GM13977 (cell line): ENCODE results near the gene OR2AG2.

Source experiments
- DNase-seq: peaks from one replicate; pipeline ENCODE4 v3.0.0; 2012; ENCODE audit warnings: low spot score
- in situ Hi-C: fragments of 300-500 bp; cut with MboI; formaldehyde crosslinking; loops from one replicate; pipeline ENCODE4 v1.12.0; 2022; ENCODE audit warnings: low sequenced_read_pairs, low pct_unique_long_range_greater_than_20kb, mixed read lengths, inconsistent platforms; ENCODE audit not compliant: unreplicated experiment
- TF ChIP-seq, protein P1 (sequence below): IDR thresholded peaks from 2 replicates; pipeline ENCODE4 v1.5.1; 2012; ENCODE audit warnings: mild to moderate bottlenecking, control low read depth; ENCODE audit not compliant: insufficient read depth; ENCODE audit errors: extremely low read depth, missing control alignments

The OR2AG2 gene

DNA sequence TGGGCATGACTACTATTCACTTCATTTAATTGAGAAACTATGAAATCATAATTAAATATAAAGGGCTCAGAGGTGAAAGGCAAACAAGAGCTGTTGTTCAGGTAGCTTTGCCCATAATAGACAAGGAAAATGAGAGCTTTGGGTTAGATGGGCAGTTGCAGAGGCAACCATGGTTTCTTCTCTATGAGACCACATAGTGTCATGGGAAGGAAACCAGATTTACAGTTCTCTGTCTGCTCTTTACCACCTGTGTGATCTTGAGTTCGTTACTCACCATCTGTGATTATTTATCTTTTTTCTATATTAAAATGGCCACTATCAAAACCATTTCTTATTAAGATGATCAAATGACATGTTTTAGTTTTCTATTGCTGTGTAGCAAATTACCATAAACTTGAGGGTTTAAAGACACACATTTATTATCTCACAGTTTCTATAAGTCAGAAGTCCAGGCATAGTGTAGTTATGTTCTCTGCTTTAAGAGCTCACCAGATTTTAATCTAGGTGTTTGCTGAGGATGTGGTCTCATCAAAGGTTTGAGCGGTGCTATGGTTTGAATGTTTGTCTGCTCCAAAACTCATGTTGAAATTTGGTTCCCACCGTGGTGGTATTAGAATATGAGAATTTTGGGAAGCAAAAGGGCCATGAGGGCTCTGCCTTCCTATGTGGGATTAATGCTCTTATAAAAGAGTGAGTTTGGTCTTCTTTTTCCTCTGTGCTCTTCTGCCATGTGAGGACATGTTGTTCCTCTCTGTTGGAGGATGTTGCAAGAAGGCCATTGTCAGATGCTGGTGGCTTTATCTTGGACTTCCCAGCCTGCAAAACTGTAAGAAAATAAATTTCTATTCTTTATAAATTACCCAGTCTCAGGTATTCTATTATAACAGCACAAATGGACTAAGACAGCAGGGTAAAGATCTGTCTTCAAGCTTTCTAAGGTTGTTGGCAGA lies 38.2 kb downstream of the OR2AG2 start:
- in situ Hi-C loops: no loop called here
- DNase-seq: no peak
- TF ChIP-seq, protein P1, sequence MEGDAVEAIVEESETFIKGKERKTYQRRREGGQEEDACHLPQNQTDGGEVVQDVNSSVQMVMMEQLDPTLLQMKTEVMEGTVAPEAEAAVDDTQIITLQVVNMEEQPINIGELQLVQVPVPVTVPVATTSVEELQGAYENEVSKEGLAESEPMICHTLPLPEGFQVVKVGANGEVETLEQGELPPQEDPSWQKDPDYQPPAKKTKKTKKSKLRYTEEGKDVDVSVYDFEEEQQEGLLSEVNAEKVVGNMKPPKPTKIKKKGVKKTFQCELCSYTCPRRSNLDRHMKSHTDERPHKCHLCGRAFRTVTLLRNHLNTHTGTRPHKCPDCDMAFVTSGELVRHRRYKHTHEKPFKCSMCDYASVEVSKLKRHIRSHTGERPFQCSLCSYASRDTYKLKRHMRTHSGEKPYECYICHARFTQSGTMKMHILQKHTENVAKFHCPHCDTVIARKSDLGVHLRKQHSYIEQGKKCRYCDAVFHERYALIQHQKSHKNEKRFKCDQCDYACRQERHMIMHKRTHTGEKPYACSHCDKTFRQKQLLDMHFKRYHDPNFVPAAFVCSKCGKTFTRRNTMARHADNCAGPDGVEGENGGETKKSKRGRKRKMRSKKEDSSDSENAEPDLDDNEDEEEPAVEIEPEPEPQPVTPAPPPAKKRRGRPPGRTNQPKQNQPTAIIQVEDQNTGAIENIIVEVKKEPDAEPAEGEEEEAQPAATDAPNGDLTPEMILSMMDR: no peak

DNA sequence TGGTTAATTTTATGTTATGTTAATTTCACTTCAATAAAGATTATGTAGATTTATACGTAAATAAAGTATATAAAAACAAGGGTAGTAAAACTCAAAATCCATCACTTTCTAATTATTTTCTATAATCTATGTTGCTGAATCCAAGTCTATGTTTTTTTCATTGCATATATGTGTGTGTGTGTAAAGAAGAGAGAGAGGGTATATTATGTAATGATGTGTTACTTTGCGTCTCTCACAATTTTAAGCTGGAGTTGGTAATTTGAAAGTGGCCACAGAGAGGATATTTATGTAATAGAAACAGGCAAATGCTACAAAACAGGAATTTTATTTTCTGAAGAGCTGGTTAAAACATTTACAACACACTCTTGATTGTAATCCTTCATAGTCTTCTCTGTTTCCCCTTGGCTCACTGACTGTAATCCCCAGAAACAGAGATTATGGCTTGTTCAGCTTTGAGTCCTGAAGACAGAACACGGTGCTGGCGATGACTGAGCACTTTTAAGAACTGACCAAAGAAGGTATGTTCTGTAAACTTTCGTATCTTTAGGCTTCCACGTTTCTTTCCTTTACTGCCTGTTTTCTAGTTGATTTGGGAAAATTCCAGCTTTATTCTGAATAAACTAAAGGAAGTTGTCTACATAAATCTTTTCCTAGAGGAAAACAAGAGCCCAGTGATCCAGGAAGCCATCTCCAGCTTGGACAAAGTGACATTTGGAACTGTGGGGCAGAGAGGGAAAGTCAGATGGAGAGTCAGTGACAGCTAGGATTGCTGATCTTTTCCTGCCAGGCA lies 43.6 kb downstream of the OR2AG2 start:
- no peak for DNase-seq
- in situ Hi-C loops: no loop called here
- TF ChIP-seq, protein P1: no peak

DNA sequence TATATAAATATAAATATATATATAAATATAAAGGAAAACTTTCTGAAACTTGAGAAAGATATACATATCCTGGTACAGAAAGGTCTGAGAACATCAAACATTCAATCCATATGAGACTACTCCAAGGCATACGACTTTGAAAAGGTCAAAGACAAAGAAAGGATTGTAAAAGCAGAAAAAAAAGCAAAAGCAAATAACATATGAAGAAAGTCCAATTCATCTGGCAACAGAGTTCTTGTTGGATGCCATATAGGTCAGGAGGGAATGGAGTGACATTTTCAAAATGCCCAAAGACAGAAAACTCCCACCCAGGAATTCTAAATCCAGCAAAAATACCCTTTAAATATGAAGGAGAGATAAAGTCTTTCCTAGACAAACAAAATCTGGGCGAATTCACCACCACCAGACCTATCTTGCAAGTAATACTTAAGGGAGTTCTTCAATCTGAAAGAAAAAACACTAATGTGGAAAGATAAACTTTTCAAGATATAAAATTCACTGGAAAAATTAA lies 46.3 kb downstream of the OR2AG2 start:
- in situ Hi-C loops: no loop called here
- DNase-seq: no peak
- TF ChIP-seq, protein P1: no peak

DNA sequence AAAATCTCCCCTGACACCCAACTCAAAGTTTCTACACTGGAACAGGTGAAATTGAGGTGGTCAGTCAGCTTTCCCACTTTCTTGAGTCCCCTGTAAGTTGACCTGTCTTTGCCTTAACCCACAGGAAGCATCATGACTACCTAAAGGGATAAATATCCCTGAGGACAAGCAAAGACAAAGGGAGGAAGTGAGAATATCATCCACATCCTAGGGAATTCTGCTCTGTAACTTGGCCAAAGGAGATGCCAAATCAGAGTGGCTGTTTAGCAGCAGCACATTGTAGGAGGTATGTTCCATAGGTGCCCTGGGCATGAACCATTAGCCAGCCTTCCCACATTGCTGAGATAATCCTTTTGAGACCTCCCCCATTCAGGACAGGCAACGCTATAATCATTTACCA lies 47.8 kb downstream of the OR2AG2 start:
- in situ Hi-C loops: no loop called here
- no peak for DNase-seq
- TF ChIP-seq, protein P1: no peak

DNA sequence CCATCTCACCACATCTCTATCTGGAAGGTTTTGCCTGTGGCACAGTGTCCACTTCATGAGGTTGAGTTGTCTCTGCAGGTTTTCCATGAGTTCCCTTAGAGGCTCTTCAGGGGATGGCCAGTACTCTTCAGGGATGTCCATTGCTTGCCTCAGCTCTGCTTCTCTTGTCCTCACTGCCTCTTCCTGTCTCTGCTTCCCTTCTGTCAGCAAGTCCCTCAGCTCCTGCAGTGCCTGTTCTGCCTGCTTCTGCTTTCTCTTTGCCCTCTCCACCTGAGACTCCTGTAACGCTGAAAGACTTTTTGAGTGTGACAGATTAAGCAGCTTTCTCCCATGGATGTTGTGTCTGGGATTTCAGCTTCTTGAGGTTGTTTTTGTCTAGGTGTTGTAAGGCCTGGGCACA lies 50.4 kb downstream of the OR2AG2 start:
- TF ChIP-seq, protein P1: no peak
- DNase-seq: no peak
- in situ Hi-C loops: no loop called here

DNA sequence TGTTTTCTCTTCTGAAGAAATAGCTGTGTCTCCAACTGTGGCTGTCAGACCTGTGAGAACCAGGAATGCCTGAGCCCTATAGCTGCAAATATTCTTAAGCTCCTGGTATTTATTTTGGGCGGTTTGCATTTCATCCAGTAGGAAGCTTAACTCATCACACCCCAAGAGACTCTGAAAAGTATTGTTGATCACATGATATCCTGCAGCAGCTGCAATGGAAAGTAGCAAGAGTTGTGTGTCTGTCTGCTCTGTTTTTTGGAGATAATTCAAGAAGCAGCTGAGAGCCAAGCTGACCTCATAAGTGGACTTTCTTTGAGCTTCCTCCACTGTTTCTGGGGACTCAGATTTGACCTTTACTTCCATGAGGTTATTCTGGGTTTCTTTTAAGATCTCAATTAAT lies 52.2 kb downstream of the OR2AG2 start:
- TF ChIP-seq, protein P1: no peak
- no peak for DNase-seq
- in situ Hi-C loops: no loop called here
